GM12875 (cell line): Measurements from ENCODE around the gene SGO2.

Source experiments
- H3K4me3 ChIP-seq: one replicate; pipeline ENCODE4 v1.5.1; 2011; ENCODE audit warnings: low read depth, low read length, control low read depth
- CTCF ChIP-seq: IDR thresholded peaks from 2 replicates; pipeline ENCODE4 v1.5.1; 2011; ENCODE audit warnings: low read depth, mild to moderate bottlenecking, control low read depth, inconsistent platforms, low read length, moderate library complexity, borderline replicate concordance; ENCODE audit not compliant: insufficient read depth

The SGO2 gene

GRCh38 chr2:200585340-200585729 is 59.3 kb downstream of the SGO2 start:
- no peak for TF ChIP-seq CTCF

GRCh38 chr2:200585730-200586643 is 60.0 kb downstream of the SGO2 start, which contains the start of gene AOX1:
Gene AOX1 (plus strand): TSS chr2:200586014. CDS start chr2:200586109, 95 bp downstream.
- no peak for TF ChIP-seq CTCF
- H3K4me3 ChIP-seq = peak within 1 kb of the TSS; percentile 18

More at GRCh38 chr2:200585340-200585729, 59.3 kb downstream of the SGO2 start:
- no peak overlapping the region for H3K4me3 ChIP-seq

- H3K4me3 ChIP-seq = no peak overlapping the region
- no peak for TF ChIP-seq CTCF
Observed at GRCh38 chr2:200586644-200586975, 60.6 kb downstream of the SGO2 start.

GRCh38 chr2:200587007-200587616 is 61.1 kb downstream of the SGO2 start:
- TF ChIP-seq CTCF = no peak
- H3K4me3 ChIP-seq = no peak overlapping the region

GRCh38 chr2:200588076-200588678 is 62.2 kb downstream of the SGO2 start:
- TF ChIP-seq CTCF = no peak
- H3K4me3 ChIP-seq = no peak overlapping the region

- no peak for TF ChIP-seq CTCF
- no peak overlapping the region for H3K4me3 ChIP-seq
Observed at GRCh38 chr2:200590090-200590489, 64.1 kb downstream of the SGO2 start.
